ENCODE data around the gene PET117.
"Not testable (repeated sequence)": the region's sequence is repeated elsewhere in the genome, so short reads cannot be mapped to it uniquely, and the experiment has no call there.

PET117 gene

DNA sequence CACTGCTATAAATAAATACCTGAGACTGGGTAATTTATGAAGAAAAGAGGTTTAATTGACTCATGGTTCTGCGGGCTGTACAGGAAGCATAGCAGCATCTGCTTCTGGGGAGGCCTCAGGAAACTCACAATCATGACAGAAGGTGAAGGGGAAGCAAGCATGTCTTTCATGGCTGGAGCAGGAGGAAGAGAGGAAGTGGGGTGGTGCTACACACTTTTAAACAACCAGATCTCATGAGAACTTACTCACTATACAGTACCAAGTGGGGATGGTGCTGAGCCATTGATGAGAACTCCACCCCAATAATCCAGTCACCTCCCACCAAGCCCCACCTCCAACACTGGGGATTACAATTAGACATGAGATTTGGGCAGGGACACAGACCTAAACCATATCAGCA is 9.1 kb upstream of the PET117 start:
- not testable (repeated sequence) for ATAC-seq (replicated peaks); H3K36me3 Mint-ChIP-seq (ENCODE audit: insufficient read depth); H3K9me3 Mint-ChIP-seq; H3K4me3 Mint-ChIP-seq; H3K4me1 Mint-ChIP-seq (ENCODE audit: low read depth in 2 of 2); DNase-seq
- Mint-ChIP-seq H3K27me3 (peaks cover 15 to 17% of the 10 kb centered on the region in 2 donors), H3K27ac (peak overlapping the region in 1 of 2 donors; percentile 31)

- H3K27me3 Mint-ChIP-seq: no peaks in the 10 kb centered on the region
- no peak overlapping the region for H3K4me3 Mint-ChIP-seq
- H3K27ac Mint-ChIP-seq: no peak overlapping the region
- no peaks in the 10 kb centered on the region for H3K9me3 Mint-ChIP-seq
- H3K36me3 Mint-ChIP-seq (ENCODE audit: insufficient read depth): peaks cover 5% of the 10 kb centered on the region
- no peak for DNase-seq
- no peak for ATAC-seq (replicated peaks)
- peaks cover 4 to 5% of the 10 kb centered on the region in 2 donors for H3K4me1 Mint-ChIP-seq (ENCODE audit: low read depth in 2 of 2)
Observed at GRCh38 chr20:18132663-18133062, 5.0 kb upstream of the PET117 start.

DNA sequence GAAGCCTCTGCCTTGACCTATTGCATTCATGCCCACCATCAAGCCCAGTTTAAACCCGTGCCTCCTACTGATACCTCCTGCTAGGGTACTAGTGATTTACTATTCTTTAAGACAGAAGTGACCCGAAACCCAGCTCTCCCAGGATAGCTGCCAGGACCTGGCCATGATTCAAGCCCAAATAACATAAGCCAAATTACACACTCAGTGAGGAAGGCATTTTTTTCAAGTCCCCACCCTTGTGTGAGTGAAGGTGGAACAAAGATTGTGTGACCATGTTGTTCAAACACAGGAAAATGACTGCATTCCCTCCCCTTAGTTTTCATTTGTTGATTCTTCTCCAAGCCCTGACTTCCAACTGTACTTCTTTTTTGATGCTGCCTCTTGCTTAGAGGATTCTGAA is 3.7 kb upstream of the PET117 start:
- Mint-ChIP-seq H3K9me3 (no peaks in the 10 kb centered on the region), H3K4me3 (no peak overlapping the region), H3K4me1 (ENCODE audit: low read depth in 2 of 2) (peaks cover 6 to 9% of the 10 kb centered on the region in 2 donors), H3K27ac (no peak overlapping the region), H3K36me3 (ENCODE audit: insufficient read depth) (peaks cover 14% of the 10 kb centered on the region), H3K27me3 (no peaks in the 10 kb centered on the region)
- DNase-seq (no peak), ATAC-seq (replicated peaks) (no peak)

DNA sequence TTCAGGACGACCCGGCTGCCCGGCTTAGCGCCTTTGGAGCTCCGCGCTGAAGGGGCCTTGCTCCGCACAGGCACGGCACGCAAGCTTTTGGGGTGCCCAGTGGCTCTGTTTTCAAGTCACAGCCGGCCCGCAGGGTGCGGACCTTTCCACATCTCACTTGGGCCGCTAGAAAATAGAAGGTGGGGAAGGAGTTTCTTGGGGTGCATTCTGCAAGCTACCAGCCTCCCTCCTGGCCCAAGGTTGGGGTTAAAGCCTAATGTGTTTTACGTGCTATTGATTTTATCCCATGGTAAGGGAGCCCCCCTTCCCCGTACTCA is 561 bp downstream of the PET117 start:
- Mint-ChIP-seq H3K4me3 (peak overlapping the region; percentile 84 to 87), H3K27ac (peak overlapping the region; percentile 91 to 92), H3K9me3 (no peaks in the 10 kb centered on the region), H3K4me1 (ENCODE audit: low read depth in 2 of 2) (peaks cover 17 to 23% of the 10 kb centered on the region in 2 donors), H3K36me3 (ENCODE audit: insufficient read depth) (peaks cover 30% of the 10 kb centered on the region), H3K27me3 (no peaks in the 10 kb centered on the region)
- no peak for DNase-seq
- ATAC-seq (replicated peaks): no peak

- ATAC-seq (replicated peaks) (no peak), DNase-seq (no peak)
- Mint-ChIP-seq H3K4me1 (ENCODE audit: low read depth in 2 of 2) (peaks cover 17 to 23% of the 10 kb centered on the region in 2 donors), H3K27ac (peak overlapping the region; percentile 91 to 92), H3K9me3 (no peaks in the 10 kb centered on the region), H3K4me3 (peak overlapping the region; percentile 84 to 87), H3K27me3 (no peaks in the 10 kb centered on the region), H3K36me3 (ENCODE audit: insufficient read depth) (peaks cover 37% of the 10 kb centered on the region)
Observed at GRCh38 chr20:18138639-18139583, 1.2 kb downstream of the PET117 start.

DNA sequence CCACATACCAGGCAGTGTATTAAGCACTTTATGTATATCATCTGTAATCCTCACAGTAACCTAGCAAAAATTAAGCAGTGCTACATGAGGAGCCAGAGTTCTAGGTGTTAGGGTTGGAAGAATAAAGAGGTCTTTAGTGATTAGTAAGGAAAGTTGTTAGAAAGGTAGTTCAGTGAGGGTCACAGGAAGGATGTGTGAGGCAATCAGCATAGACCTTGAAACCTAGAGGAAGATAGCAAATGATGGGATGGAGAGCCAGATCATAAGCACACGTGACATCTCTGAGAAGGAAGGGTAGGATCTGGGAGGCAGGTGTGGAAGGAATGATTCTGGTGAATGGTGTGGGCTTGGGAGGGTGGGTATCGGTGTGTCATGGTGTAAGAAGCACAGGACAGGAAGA is 2.2 kb downstream of the PET117 start:
- Mint-ChIP-seq H3K27me3 (no peaks in the 10 kb centered on the region), H3K4me3 (peak overlapping the region in 1 of 2 donors; percentile 13), H3K27ac (no peak overlapping the region), H3K9me3 (no peaks in the 10 kb centered on the region), H3K36me3 (ENCODE audit: insufficient read depth) (peaks cover 40% of the 10 kb centered on the region), H3K4me1 (ENCODE audit: low read depth in 2 of 2) (peaks cover 17 to 27% of the 10 kb centered on the region in 2 donors)
- DNase-seq (no peak), ATAC-seq (replicated peaks) (no peak)

GRCh38 chr20:18144541-18145099 is 7.0 kb downstream of the PET117 start:
- Mint-ChIP-seq H3K27me3 (no peaks in the 10 kb centered on the region), H3K4me1 (ENCODE audit: low read depth in 2 of 2) (peaks cover 11 to 12% of the 10 kb centered on the region in 2 donors), H3K36me3 (ENCODE audit: insufficient read depth) (peaks cover 44% of the 10 kb centered on the region), H3K4me3 (no peak overlapping the region), H3K27ac (no peak overlapping the region), H3K9me3 (no peaks in the 10 kb centered on the region)
- ATAC-seq (replicated peaks) (no peak), DNase-seq (no peak)

DNA sequence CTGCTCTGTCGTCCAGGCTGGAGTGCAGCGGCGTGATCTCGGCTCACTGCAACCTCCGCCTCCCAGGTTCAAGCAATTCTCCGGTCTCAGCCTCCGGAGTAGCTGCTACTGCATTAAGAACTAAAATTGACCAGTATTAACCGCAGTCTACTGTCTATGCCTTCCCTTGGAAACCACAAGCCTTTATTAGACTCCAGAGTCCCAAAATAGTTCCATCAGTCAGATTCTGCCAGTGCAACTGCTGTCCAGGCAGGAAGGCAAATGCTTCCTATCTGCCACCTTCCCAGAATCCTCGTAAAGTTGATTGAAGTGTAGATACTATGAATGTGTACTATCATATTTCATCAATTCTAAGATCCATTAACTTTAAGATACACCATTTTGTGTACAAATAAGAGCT is 16.7 kb downstream of the PET117 start:
- Mint-ChIP-seq H3K36me3 (ENCODE audit: insufficient read depth) (peaks cover 45% of the 10 kb centered on the region), H3K4me3 (no peak overlapping the region), H3K27me3 (no peaks in the 10 kb centered on the region), H3K9me3 (no peaks in the 10 kb centered on the region), H3K4me1 (ENCODE audit: low read depth in 2 of 2) (peaks cover 3 to 8% of the 10 kb centered on the region in 2 donors), H3K27ac (no peak overlapping the region)
- ATAC-seq (replicated peaks): no peak
- DNase-seq: no peak

DNA sequence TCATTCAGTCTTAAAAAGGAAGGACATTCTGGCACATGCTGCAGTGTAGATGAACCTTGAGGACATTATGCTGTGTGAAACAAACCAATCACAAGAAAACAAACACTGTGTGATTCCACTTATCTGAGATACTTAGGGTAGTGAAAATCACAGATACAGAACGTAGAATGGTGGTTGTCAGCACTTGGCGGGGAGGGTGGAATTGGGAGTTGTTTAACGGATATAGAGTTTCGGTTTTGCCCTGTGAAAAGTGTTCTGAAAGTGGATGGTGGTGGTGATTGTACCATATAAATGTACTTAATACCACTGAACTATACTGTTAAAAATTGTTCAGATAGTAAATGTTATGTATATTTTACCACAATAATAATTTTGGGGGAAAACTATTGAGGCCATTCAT is 18.4 kb downstream of the PET117 start:
- H3K27me3 Mint-ChIP-seq: no peaks in the 10 kb centered on the region
- H3K4me1 Mint-ChIP-seq (ENCODE audit: low read depth in 2 of 2): peaks cover 3 to 6% of the 10 kb centered on the region in 2 donors
- H3K36me3 Mint-ChIP-seq (ENCODE audit: insufficient read depth): peaks cover 49% of the 10 kb centered on the region
- H3K4me3 Mint-ChIP-seq: no peak overlapping the region
- H3K27ac Mint-ChIP-seq: no peak overlapping the region
- no peak for ATAC-seq (replicated peaks)
- DNase-seq: no peak
- H3K9me3 Mint-ChIP-seq: no peaks in the 10 kb centered on the region

DNA sequence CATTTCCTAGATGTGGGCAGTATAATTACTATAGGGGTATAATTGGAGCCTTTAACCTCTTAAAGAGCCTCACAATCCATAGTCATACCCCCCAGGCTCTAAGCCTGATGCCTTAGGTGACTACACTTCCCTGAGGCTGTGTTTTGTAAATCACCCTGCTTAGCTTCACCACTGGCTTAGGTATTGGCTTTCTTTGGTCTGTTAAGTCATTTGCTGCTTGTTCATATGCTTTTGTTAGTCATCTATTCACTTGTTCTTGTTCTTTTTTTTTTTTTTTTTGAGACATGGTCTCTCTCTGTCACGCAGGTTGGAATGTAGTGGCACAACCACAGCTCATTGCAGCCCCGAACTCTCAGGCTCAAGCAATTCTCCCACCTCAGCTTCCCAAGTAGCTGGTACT is 26.7 kb downstream of the PET117 start:
- H3K9me3 Mint-ChIP-seq: no peaks in the 10 kb centered on the region
- H3K36me3 Mint-ChIP-seq (ENCODE audit: insufficient read depth): peaks cover 44% of the 10 kb centered on the region
- H3K27me3 Mint-ChIP-seq: no peaks in the 10 kb centered on the region
- peaks cover 28% of the 10 kb centered on the region in 2 donors for H3K4me1 Mint-ChIP-seq (ENCODE audit: low read depth in 2 of 2)
- no peak for DNase-seq
- peak overlapping the region; percentile 77 to 83 for H3K27ac Mint-ChIP-seq
- H3K4me3 Mint-ChIP-seq: no peak overlapping the region
- ATAC-seq (replicated peaks): no peak

DNA sequence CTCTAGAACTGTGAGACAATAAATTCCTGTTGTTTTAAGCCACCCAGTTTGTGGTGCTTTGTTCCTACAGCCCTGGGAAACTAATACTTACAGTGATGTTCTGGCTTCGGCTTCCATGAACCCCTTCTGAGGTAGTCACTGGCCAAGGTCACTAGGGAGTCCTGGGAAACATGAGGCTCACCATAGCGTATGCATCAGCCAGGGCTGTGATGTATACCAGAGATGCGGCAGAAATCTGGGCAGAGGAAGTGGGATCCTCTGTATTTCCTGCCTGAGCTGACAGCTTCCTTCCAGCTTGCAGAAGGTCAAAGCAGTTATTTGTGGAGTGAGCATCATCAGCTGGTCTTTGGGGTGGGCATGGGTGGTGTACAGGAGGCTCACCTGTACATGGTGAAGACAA is 27.9 kb downstream of the PET117 start:
- no peaks in the 10 kb centered on the region for H3K9me3 Mint-ChIP-seq
- peak overlapping the region; percentile 83 to 90 for H3K27ac Mint-ChIP-seq
- peaks cover 38% of the 10 kb centered on the region for H3K36me3 Mint-ChIP-seq (ENCODE audit: insufficient read depth)
- ATAC-seq (replicated peaks): no peak
- H3K4me1 Mint-ChIP-seq (ENCODE audit: low read depth in 2 of 2): peaks cover 31 to 33% of the 10 kb centered on the region in 2 donors
- no peak for DNase-seq
- H3K4me3 Mint-ChIP-seq: peak overlapping the region; percentile 14 to 18
- H3K27me3 Mint-ChIP-seq: no peaks in the 10 kb centered on the region

DNA sequence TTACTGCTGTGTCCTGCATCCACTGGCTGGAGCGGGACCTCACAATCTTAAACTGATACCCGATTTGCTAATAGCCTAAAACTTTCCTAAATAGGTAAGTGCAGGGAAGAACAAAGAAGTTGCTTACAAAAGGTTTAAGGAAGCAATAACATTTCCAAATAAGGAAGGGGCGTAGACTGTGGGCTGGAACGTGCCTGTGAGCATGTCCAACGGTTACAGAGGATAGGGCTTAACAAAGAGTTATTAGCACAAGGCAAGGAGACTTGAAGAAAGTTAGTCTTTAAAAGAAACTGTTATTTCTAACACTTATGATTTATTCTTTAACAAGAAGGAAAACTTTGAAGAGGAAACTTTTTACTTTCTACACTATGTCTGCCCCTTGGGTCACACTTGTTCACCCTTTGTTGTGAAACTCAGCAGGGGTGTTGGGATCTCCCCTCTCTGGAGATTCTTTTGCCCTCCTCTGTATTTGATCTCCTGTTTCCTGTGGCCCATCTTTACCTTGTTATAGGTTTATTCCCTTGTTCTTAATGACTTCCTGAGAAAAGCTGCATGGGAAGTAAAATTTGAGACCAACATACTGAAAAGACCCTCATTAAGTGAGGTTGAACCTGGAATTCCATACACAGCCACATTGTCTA is 28.7 kb downstream of the PET117 start:
- Mint-ChIP-seq H3K27ac (peak overlapping the region; percentile 83 to 90), H3K4me3 (no peak overlapping the region), H3K36me3 (ENCODE audit: insufficient read depth) (peaks cover 41% of the 10 kb centered on the region), H3K9me3 (no peaks in the 10 kb centered on the region), H3K27me3 (no peaks in the 10 kb centered on the region), H3K4me1 (ENCODE audit: low read depth in 2 of 2) (peaks cover 31 to 39% of the 10 kb centered on the region in 2 donors)
- no peak for ATAC-seq (replicated peaks)
- no peak for DNase-seq

- Mint-ChIP-seq H3K4me3 (no peak overlapping the region), H3K9me3 (no peaks in the 10 kb centered on the region), H3K27ac (peak overlapping the region in 1 of 2 donors; percentile 83), H3K4me1 (ENCODE audit: low read depth in 2 of 2) (peaks cover 31 to 40% of the 10 kb centered on the region in 2 donors), H3K36me3 (ENCODE audit: insufficient read depth) (peaks cover 38% of the 10 kb centered on the region), H3K27me3 (no peaks in the 10 kb centered on the region)
- DNase-seq (no peak), ATAC-seq (replicated peaks) (no peak)
Observed at GRCh38 chr20:18166950-18167349, 29.3 kb downstream of the PET117 start.
